ENCODE measurements around the gene RAD23A.
"Not testable (repeated sequence)": the region's sequence is repeated elsewhere in the genome, so short reads cannot be mapped to it uniquely, and the experiment has no call there.

Gene RAD23A

GRCh38 chr19:12955996-12956395 is 10.3 kb downstream of the RAD23A start:
- DNase-seq, result no peak

GRCh38 chr19:12956446-12957388 is 11.1 kb downstream of the RAD23A start, which contains the start of gene GADD45GIP1:
Gene GADD45GIP1, minus strand, starts transcription at chr19:12957223. Its CDS starts 11 bp downstream, at chr19:12957212.
- peak; percentile 91 to 93 for DNase-seq

- not testable (repeated sequence) for DNase-seq
Observed at GRCh38 chr19:12957389-12957952, 11.8 kb downstream of the RAD23A start.

- no peak for DNase-seq
Observed at GRCh38 chr19:12959481-12959880, 13.8 kb downstream of the RAD23A start.

- peak; percentile 94 to 97 for DNase-seq
Observed at GRCh38 chr19:12965017-12965811, 19.6 kb downstream of the RAD23A start.

- no peak for DNase-seq
Observed at GRCh38 chr19:12965812-12966135, 20.1 kb downstream of the RAD23A start.

GRCh38 chr19:12967907-12968306 is 22.2 kb downstream of the RAD23A start:
- DNase-seq, result no peak

GRCh38 chr19:12969292-12969988 is 23.8 kb downstream of the RAD23A start, which contains the start of gene DAND5:
Gene DAND5, plus strand, starts transcription at chr19:12969576. Its CDS starts 85 bp downstream, at chr19:12969661.
- no peak for DNase-seq

- DNase-seq, result no peak
Observed at GRCh38 chr19:12970070-12970820, 24.6 kb downstream of the RAD23A start.

- DNase-seq, result no peak
Observed at GRCh38 chr19:12973236-12973635, 27.6 kb downstream of the RAD23A start.

- no peak for DNase-seq
Observed at GRCh38 chr19:12974301-12975220, 28.9 kb downstream of the RAD23A start.

GRCh38 chr19:12975221-12975741 is 29.6 kb downstream of the RAD23A start:
- no peak for DNase-seq

GRCh38 chr19:12976109-12976508 is 30.4 kb downstream of the RAD23A start:
- not testable (repeated sequence) for DNase-seq

GRCh38 chr19:12979974-12980373 is 34.3 kb downstream of the RAD23A start:
- no peak for DNase-seq

GRCh38 chr19:12982648-12983047 is 37.0 kb downstream of the RAD23A start:
- no peak for DNase-seq

- DNase-seq, result no peak
Observed at GRCh38 chr19:12983091-12983490, 37.4 kb downstream of the RAD23A start.

GRCh38 chr19:12983542-12984142 is 38.0 kb downstream of the RAD23A start:
- peak; percentile 92 for DNase-seq

GRCh38 chr19:12984143-12984627 is 38.5 kb downstream of the RAD23A start:
- DNase-seq, result no peak

GRCh38 chr19:12984683-12985048 is 39.0 kb downstream of the RAD23A start:
- no peak for DNase-seq

All from activated T-cell treated with anti-CD3 and anti-CD28 coated beads, Interleukin-2, amount 50 U/mL, for 48 hours (primary cell).